Peyer's patch (tissue), 4 donors: Measurements from ENCODE around the gene PAH.

ENCODE experiments used
- CTCF ChIP-seq, 6 experiments: fragments of 450-650 bp in 4 of 6; fragments of 200-600 bp in 2 of 6; sonication (generic) in 1 of 6; IDR thresholded peaks; one replicate each; pipeline ENCODE4 v1.5.1; 2017 to 2019; ENCODE audit warnings: antibody characterized with exemption in 6 of 6, mild to moderate bottlenecking in 3 of 6, moderate library complexity in 1 of 6
- POLR2A ChIP-seq, 2 donors: fragments of 450-650 bp; IDR thresholded peaks; one replicate each; pipeline ENCODE4 v1.5.1; 2017; ENCODE audit warnings: antibody characterized with exemption in 2 of 2, mild to moderate bottlenecking in 2 of 2, moderate library complexity in 2 of 2

- TF ChIP-seq CTCF (IDR thresholded peaks at IDR 0.05) (no peak), POLR2A (IDR thresholded peaks at IDR 0.05) (no peak)
Observed at GRCh38 chr12:102962986-102963385, 45.9 kb upstream of the PAH start.
